GM08714 (cell line): Measurements from ENCODE around the gene FSTL3.
"Not testable (repeated sequence)": the region's sequence is repeated elsewhere in the genome, so short reads cannot be mapped to it uniquely, and the experiment has no call there.

ENCODE experiments used
- H3K4me3 ChIP-seq: fragments of 200-500 bp; sonication (Bioruptor generic); 2 replicates; pipeline ENCODE4 v1.5.1; 2014; ENCODE audit warnings: mild to moderate bottlenecking, low read length, inconsistent platforms
- ZNF274 ChIP-seq: IDR thresholded peaks from 2 replicates; pipeline ENCODE4 v1.6.1; 2012; ENCODE audit warnings: mild to moderate bottlenecking, low read depth, low read length

The FSTL3 gene

GRCh38 chr19:662207-662961, 13.8 kb upstream of the FSTL3 start:
- no peak for TF ChIP-seq ZNF274
- H3K4me3 ChIP-seq = peak overlapping the region; percentile 66

- TF ChIP-seq ZNF274 = no peak
- peak within 1 kb of the TSS; percentile 68 for H3K4me3 ChIP-seq
These were observed 13.1 kb upstream of the FSTL3 start, which contains the start of gene RNF126 for GRCh38 chr19:662962-663681. TSS of gene RNF126 (minus strand) at chr19:663214. CDS start at chr19:663121, 93 bp downstream.

GRCh38 chr19:663682-664117, 12.5 kb upstream of the FSTL3 start:
- TF ChIP-seq ZNF274 = no peak

GRCh38 chr19:664913-665443, 11.2 kb upstream of the FSTL3 start:
- H3K4me3 ChIP-seq = no peak overlapping the region
- TF ChIP-seq ZNF274 = no peak

More at GRCh38 chr19:663682-664117, 12.5 kb upstream of the FSTL3 start:
- peak overlapping the region; percentile 68; the same call in 1 of the 2 replicates for H3K4me3 ChIP-seq

DNA sequence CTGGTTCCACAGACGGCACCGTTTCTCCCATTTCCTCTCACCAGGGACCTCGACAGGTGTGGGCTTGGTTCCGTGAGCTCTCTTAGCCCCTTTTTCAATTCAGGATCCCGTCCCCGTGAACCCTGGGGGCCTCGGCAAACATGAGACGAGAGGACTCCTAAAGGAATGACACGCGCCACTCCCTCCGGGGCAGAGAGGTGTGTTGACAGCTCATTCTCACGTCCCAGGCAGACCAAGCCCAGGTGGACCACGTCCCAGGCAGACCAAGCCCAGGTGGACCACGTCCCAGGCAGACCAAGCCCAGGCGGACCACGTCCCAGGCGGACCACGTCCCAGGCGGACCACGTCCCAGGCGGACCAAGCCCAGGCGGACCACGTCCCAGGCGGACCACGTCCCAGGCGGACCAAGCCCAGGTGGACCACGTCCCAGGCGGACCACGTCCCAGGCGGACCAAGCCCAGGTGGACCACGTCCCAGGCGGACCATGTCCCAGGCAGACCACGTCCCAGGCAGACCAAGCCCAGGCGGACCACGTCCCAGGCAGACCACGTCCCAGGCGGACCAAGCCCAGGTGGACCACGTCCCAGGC, 9.1 kb upstream of the FSTL3 start:
- not testable (repeated sequence) for H3K4me3 ChIP-seq

GRCh38 chr19:668675-669434, 7.3 kb upstream of the FSTL3 start:
- H3K4me3 ChIP-seq = not testable (repeated sequence)

- H3K4me3 ChIP-seq = no peak overlapping the region
- TF ChIP-seq ZNF274 = no peak
These were observed 5.5 kb upstream of the FSTL3 start for GRCh38 chr19:670609-671075.

- no peak for TF ChIP-seq ZNF274
- no peak overlapping the region for H3K4me3 ChIP-seq
These were observed 1.7 kb upstream of the FSTL3 start for GRCh38 chr19:674282-675151.

- H3K4me3 ChIP-seq = no peak overlapping the region
- no peak for TF ChIP-seq ZNF274
These were observed 219 bp upstream of the FSTL3 start for GRCh38 chr19:676007-676338.

DNA sequence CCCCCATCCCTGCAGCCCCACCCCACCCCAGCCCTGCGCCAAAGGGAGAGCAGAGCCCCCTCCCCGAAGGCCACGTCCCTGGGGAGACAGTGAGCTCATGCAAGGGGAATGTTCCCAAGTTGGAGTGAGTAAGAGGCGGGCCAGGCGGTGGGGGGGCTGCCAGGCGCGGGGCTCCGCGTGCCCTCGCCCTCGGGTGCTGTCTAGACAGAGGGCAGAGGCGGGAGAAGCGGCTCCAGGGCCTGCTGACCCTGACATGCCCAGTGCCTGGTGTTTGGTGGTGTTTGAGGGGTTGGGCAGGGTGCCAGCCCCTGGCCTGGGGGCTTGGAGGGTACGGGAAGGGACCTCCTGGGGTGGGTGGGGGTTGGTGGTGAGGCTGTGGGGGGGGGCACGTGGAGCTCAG, 1.0 kb downstream of the FSTL3 start:
- no peak overlapping the region for H3K4me3 ChIP-seq
- no peak for TF ChIP-seq ZNF274

DNA sequence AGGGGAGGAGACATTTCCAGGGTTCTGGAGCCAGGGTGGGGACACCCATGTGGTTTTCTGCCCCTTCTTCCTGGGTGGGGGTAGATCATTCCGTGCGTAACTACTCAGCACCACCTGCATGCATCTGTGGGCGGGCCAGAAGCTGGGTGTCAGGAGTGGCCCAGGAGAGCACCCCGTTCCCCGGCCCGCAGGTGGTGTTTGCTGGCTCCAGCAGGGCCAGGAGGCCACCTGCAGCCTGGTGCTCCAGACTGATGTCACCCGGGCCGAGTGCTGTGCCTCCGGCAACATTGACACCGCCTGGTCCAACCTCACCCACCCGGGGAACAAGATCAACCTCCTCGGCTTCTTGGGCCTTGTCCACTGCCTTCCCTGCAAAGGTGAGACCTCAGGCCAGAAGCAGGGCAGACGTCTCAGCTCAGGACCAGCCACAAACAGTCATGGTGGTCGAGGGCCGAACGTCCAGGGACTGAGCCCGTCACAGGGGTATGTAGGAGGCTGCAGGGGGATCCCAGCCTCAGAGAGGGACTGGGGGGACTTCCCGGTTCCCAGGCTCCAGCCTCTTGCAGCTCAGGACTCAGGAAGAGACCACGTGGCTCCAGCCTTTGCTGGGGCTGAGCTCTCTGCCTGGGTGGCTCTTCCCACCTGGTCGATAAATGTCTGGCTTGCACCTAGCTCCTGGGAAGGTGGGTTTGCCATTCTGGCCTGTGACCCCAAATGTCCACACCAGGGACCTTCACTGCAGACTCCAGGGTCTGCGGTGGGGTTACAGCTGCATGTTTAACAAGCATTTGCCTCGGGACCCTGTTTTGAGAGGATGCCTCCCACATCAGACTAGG, 1.6 kb downstream of the FSTL3 start:
- TF ChIP-seq ZNF274 = no peak
- H3K4me3 ChIP-seq = no peak overlapping the region; the same call in 1 of the 2 replicates

- H3K4me3 ChIP-seq = peak overlapping the region; percentile 87; the same call in 1 of the 2 replicates
- no peak for TF ChIP-seq ZNF274
These were observed 2.7 kb downstream of the FSTL3 start for GRCh38 chr19:678791-679388.
